ENCODE measurements around the gene MCU.
"Not testable (repeated sequence)": the region's sequence is repeated elsewhere in the genome, so short reads cannot be mapped to it uniquely, and the experiment has no call there.

Gene MCU

GRCh38 chr10:72691863-72692743 is at the start of gene MCU:
TSS of gene MCU (plus strand) at chr10:72692143. CDS start at chr10:72692152, 9 bp downstream.
- DNase-seq, result peak; percentile 99

GRCh38 chr10:72642318-72642717 is 49.6 kb upstream of the MCU start:
- DNase-seq, result no peak

- DNase-seq, result no peak
Observed at GRCh38 chr10:72645263-72645858, 46.6 kb upstream of the MCU start.

GRCh38 chr10:72646971-72647370 is 45.0 kb upstream of the MCU start:
- not testable (repeated sequence) for DNase-seq

GRCh38 chr10:72648301-72648700 is 43.6 kb upstream of the MCU start:
- DNase-seq, result no peak

GRCh38 chr10:72649291-72649690 is 42.7 kb upstream of the MCU start:
- no peak for DNase-seq

GRCh38 chr10:72653383-72654096 is 38.4 kb upstream of the MCU start:
- DNase-seq, result no peak

GRCh38 chr10:72654720-72655119 is 37.2 kb upstream of the MCU start:
- no peak for DNase-seq

GRCh38 chr10:72658696-72659400 is 33.1 kb upstream of the MCU start:
- DNase-seq, result no peak

GRCh38 chr10:72659694-72660093 is 32.2 kb upstream of the MCU start:
- no peak for DNase-seq

GRCh38 chr10:72660220-72660619 is 31.7 kb upstream of the MCU start:
- DNase-seq, result no peak

- DNase-seq, result no peak
Observed at GRCh38 chr10:72661431-72661830, 30.5 kb upstream of the MCU start.

GRCh38 chr10:72663971-72664370 is 28.0 kb upstream of the MCU start:
- DNase-seq, result no peak

GRCh38 chr10:72665925-72666324 is 26.0 kb upstream of the MCU start:
- peak; percentile 36 for DNase-seq

- DNase-seq, result no peak
Observed at GRCh38 chr10:72667207-72667864, 24.6 kb upstream of the MCU start.

- DNase-seq, result no peak
Observed at GRCh38 chr10:72673280-72673679, 18.7 kb upstream of the MCU start.

- DNase-seq, result not testable (repeated sequence)
Observed at GRCh38 chr10:72674174-72674573, 17.8 kb upstream of the MCU start.

GRCh38 chr10:72679838-72680241 is 12.1 kb upstream of the MCU start:
- no peak for DNase-seq

GRCh38 chr10:72682638-72683037 is 9.3 kb upstream of the MCU start:
- DNase-seq, result peak; percentile 83

- no peak for DNase-seq
Observed at GRCh38 chr10:72685264-72685921, 6.5 kb upstream of the MCU start.

- not testable (repeated sequence) for DNase-seq
Observed at GRCh38 chr10:72686430-72686829, 5.5 kb upstream of the MCU start.

GRCh38 chr10:72687035-72687434 is 4.9 kb upstream of the MCU start:
- DNase-seq, result no peak
